CD14-positive monocyte (primary cell): Measurements from ENCODE around the gene WDR20. TPM values are rescaled to one million over a fixed set of nuclear protein-coding genes. Genes with fewer than 3 reads are reported as not detected.

Source experiments
- DNase-seq, 3 donors: peaks; one replicate each; pipeline ENCODE4 v3.0.0-alpha.2; 2011 to 2022
- H2AFZ ChIP-seq: 2 replicates; pipeline ENCODE4 v1.6.0; 2012; ENCODE audit warnings: mild to moderate bottlenecking, low read depth, low read length, inconsistent platforms; ENCODE audit not compliant: insufficient read depth, poor library complexity, severe bottlenecking
- H3K27ac ChIP-seq, 2 donors: 1 replicate in 1 of 2; 2 replicates in 1 of 2; pipeline ENCODE4 v1.5.1; 2012 to 2013; ENCODE audit warnings: low read length in 2 of 2, control low read depth in 1 of 2, inconsistent platforms in 1 of 2, low read depth in 1 of 2, mild to moderate bottlenecking in 1 of 2
- H3K27me3 ChIP-seq, 2 donors: one replicate each; pipeline versions ENCODE4 v1.6.0 to v1.6.1; 2011 to 2013; ENCODE audit warnings: low read length in 2 of 2; ENCODE audit not compliant: control insufficient read depth in 2 of 2, insufficient read depth in 2 of 2
- H3K36me3 ChIP-seq, 2 donors: replicated peaks in 1 of 2; 1 replicate in 1 of 2; 2 replicates in 1 of 2; pipeline versions ENCODE4 v1.5.1 to v1.6.1; 2012 to 2013; ENCODE audit warnings: low read length in 2 of 2, control low read depth in 1 of 2, inconsistent platforms in 1 of 2, mild to moderate bottlenecking in 1 of 2; ENCODE audit not compliant: insufficient read depth in 2 of 2, control insufficient read depth in 1 of 2
- H3K4me1 ChIP-seq, 2 donors: 1 replicate in 1 of 2; 2 replicates in 1 of 2; pipeline versions ENCODE4 v1.5.1 to v1.6.1; 2012 to 2013; ENCODE audit warnings: low read length in 2 of 2, control low read depth in 1 of 2, inconsistent platforms in 1 of 2, mild to moderate bottlenecking in 1 of 2, moderate library complexity in 1 of 2; ENCODE audit not compliant: insufficient read depth in 2 of 2, control insufficient read depth in 1 of 2
- H3K4me2 ChIP-seq: replicated peaks from 2 replicates; pipeline ENCODE3; 2012; ENCODE audit warnings: low read length, moderate library complexity, mild to moderate bottlenecking; ENCODE audit not compliant: poor library complexity, severe bottlenecking; ENCODE audit errors: extremely low read depth
- H3K4me3 ChIP-seq, 3 experiments: fragments of 200-600 bp in 1 of 3; sonication (generic) in 1 of 3; replicated peaks in 1 of 3; 1 replicate in 2 of 3; 2 replicates in 1 of 3; pipeline ENCODE4 v1.5.1; 2011 to 2013; ENCODE audit warnings: low read length in 3 of 3, mild to moderate bottlenecking in 3 of 3, control low read depth in 2 of 3, low read depth in 2 of 3, inconsistent platforms in 1 of 3, moderate library complexity in 1 of 3
- H3K79me2 ChIP-seq: 2 replicates; pipeline ENCODE4 v1.6.0; 2012; ENCODE audit warnings: mild to moderate bottlenecking, control low read depth, inconsistent platforms, low read length, moderate library complexity; ENCODE audit not compliant: insufficient read depth
- H3K9ac ChIP-seq: 2 replicates; pipeline ENCODE4 v1.6.0; 2017; ENCODE audit warnings: low read length, mild to moderate bottlenecking; ENCODE audit not compliant: insufficient read depth, poor library complexity, severe bottlenecking
- H3K9me3 ChIP-seq, 2 donors: replicated peaks in 1 of 2; 1 replicate in 1 of 2; 2 replicates in 1 of 2; pipeline versions ENCODE4 v1.5.1 to v1.6.1; 2012 to 2013; ENCODE audit warnings: low read length in 2 of 2, control low read depth in 1 of 2; ENCODE audit not compliant: control insufficient read depth in 1 of 2, insufficient read depth in 1 of 2
- H4K20me1 ChIP-seq: 2 replicates; pipeline ENCODE4 v1.6.0; 2012; ENCODE audit warnings: mild to moderate bottlenecking, low read length, control low read depth, moderate library complexity; ENCODE audit not compliant: insufficient read depth
- H3K27ac Mint-ChIP-seq, 7 donors: one replicate each; pipeline ENCODE4 v1.8.0; 2020; ENCODE audit warnings: mild to moderate bottlenecking in 7 of 7, mixed read lengths in 7 of 7, moderate library complexity in 6 of 7, inconsistent platforms in 2 of 7
- H3K27me3 Mint-ChIP-seq, 3 donors: one replicate each; pipeline ENCODE4 v1.8.0; 2021 to 2022; ENCODE audit warnings: low read depth in 3 of 3, mild to moderate bottlenecking in 3 of 3, mixed read lengths in 3 of 3, moderate library complexity in 3 of 3, inconsistent platforms in 1 of 3
- H3K36me3 Mint-ChIP-seq, 2 donors: one replicate each; pipeline ENCODE4 v1.8.0; 2020; ENCODE audit warnings: mixed read lengths in 2 of 2, inconsistent platforms in 1 of 2, mild to moderate bottlenecking in 1 of 2
- H3K4me1 Mint-ChIP-seq: one replicate; pipeline ENCODE4 v1.8.0; 2020; ENCODE audit warnings: mild to moderate bottlenecking, mixed read lengths
- H3K4me3 Mint-ChIP-seq, 2 donors: one replicate each; pipeline ENCODE4 v1.8.0; 2020; ENCODE audit warnings: mild to moderate bottlenecking in 2 of 2, mixed read lengths in 2 of 2, moderate library complexity in 1 of 2
- H3K9me3 Mint-ChIP-seq, 7 donors: one replicate each; pipeline ENCODE4 v1.8.0; 2020 to 2022; ENCODE audit warnings: mixed read lengths in 7 of 7, mild to moderate bottlenecking in 6 of 7, moderate library complexity in 6 of 7, inconsistent platforms in 2 of 7
- WGBS: methylation state at CpG from one replicate; pipeline ENCODE4 v1.1.5; 2013; ENCODE audit warnings: missing lambda C conversion rate; ENCODE audit not compliant: insufficient coverage; 5-methylcytosine and 5-hydroxymethylcytosine counted together
- intact Hi-C, 2 donors: fragments of 100-400 bp; cut with micrococcal nuclease; formaldehyde crosslinking; loops; one replicate each; pipeline versions ENCODE4 v1.15.0 to v1.15.1; 2023
- polyA plus RNA-seq, 3 donors: library from polyadenylated mRNA; depleted of rRNA in 1 of 3; unstranded in 2 of 3; stranded (reverse) in 1 of 3; fragments of 300-500 nt in 2 of 3; fragments of >200 nt in 1 of 3; fragmentation: Illumina TruSeq in 2 of 3; gene quantifications; 1 replicate in 2 of 3; 2 replicates in 1 of 3; pipeline ENCODE4 v1.2.3, GENCODE V29; 2012 to 2021
- TF ChIP-seq, protein P1 (sequence below): fragments of 200-600 bp; IDR thresholded peaks from one replicate; pipeline ENCODE4 v1.8.0; 2022; ENCODE audit warnings: antibody characterized with exemption, mild to moderate bottlenecking

The WDR20 gene
- polyA plus RNA-seq, 3 donors, result 7.4 to 13.3 (median 9.0) TPM

DNA sequence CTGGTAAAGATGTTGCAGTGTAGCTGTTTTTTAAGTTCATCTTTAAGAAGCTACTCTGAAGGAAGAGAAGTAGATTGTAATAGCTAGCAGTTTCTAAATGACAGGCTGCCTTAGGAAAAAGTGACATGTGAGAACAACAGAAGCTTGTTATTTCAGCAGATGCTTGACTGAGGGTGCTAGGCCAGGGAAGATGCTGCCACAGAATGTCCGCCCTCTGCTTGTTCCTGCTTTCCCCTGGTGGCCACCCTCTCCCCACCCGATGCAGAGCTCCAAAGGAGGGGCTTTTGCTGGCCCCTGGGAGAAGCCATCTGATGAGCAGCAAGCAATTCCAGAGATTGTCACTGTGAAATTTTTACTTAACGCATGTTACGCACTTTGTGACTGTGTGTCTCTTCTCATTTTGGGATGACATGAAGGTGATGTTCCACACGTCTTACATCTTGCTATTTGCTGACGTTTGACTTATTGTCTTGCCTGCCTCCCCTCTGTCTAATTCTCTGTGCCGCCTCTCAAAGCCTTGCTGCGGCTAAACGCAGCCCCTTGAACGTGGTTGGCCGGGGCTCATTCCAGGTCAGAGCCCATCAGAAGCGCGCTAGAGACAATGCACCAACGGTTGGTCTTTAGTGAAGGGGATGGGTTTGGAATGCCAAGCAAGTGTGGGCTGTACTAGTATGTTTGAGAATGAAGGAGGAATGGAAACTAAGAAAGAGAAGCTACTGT, 44.8 kb downstream of the WDR20 start:
- Mint-ChIP-seq H3K27me3 (no peaks in the 10 kb centered on the region), H3K4me1 (peaks cover 6% of the 10 kb centered on the region), H3K27ac (peak overlapping the region in 5 of 7 donors; percentile 7 to 46 (median 38)), H3K4me3 (no peak overlapping the region), H3K36me3 (peaks cover 10 to 12% of the 10 kb centered on the region in 2 donors), H3K9me3 (no peaks in the 10 kb centered on the region)
- TF ChIP-seq, protein P1, sequence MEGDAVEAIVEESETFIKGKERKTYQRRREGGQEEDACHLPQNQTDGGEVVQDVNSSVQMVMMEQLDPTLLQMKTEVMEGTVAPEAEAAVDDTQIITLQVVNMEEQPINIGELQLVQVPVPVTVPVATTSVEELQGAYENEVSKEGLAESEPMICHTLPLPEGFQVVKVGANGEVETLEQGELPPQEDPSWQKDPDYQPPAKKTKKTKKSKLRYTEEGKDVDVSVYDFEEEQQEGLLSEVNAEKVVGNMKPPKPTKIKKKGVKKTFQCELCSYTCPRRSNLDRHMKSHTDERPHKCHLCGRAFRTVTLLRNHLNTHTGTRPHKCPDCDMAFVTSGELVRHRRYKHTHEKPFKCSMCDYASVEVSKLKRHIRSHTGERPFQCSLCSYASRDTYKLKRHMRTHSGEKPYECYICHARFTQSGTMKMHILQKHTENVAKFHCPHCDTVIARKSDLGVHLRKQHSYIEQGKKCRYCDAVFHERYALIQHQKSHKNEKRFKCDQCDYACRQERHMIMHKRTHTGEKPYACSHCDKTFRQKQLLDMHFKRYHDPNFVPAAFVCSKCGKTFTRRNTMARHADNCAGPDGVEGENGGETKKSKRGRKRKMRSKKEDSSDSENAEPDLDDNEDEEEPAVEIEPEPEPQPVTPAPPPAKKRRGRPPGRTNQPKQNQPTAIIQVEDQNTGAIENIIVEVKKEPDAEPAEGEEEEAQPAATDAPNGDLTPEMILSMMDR, result no peak
- no peak for DNase-seq
- 92% methylated on average over 14 of the region's 14 CpGs for WGBS
- H3K27me3 ChIP-seq, result no peaks in the 10 kb centered on the region
- intact Hi-C loops, result no loop called here
- H3K9ac ChIP-seq, result no peak overlapping the region
- H3K79me2 ChIP-seq, result peaks cover 90% of the 10 kb centered on the region
- peaks cover 0 to 10% of the 10 kb centered on the region in 2 donors for H3K36me3 ChIP-seq
- H3K4me2 ChIP-seq, result no peak overlapping the region
- H3K9me3 ChIP-seq, result no peaks in the 10 kb centered on the region
- H3K4me3 ChIP-seq, result no peak overlapping the region
- no peak overlapping the region for H3K27ac ChIP-seq
- H2AFZ ChIP-seq, result no peak overlapping the region
- H4K20me1 ChIP-seq, result peaks cover 99% of the 10 kb centered on the region
- no peaks in the 10 kb centered on the region for H3K4me1 ChIP-seq

DNA sequence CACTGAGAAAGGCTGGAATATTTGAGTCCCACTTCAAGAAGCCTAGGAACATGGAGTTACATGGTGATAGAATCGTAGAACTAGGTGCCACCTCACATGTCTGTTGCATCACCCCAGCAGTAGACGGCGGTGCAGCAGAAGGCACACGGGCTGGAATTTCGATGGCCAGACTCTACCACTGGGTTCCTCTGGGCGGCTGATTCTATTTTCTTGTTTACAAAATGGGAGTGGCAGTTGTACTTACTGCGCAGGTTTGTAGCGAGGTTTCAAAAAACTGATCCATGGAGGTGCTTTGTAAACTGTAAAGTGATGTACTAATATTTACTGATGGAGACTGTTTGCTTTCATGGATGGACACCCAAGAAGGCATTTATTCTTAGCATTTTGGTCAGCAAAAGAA, 45.7 kb downstream of the WDR20 start:
- H2AFZ ChIP-seq, result no peak overlapping the region
- H3K79me2 ChIP-seq, result peaks cover 90% of the 10 kb centered on the region
- intact Hi-C loops, result no loop called here
- TF ChIP-seq, protein P1, result no peak
- no peak for DNase-seq
- H3K4me2 ChIP-seq, result no peak overlapping the region
- Mint-ChIP-seq H3K27ac (no peak overlapping the region), H3K4me1 (peaks cover 6% of the 10 kb centered on the region), H3K36me3 (peaks cover 8 to 9% of the 10 kb centered on the region in 2 donors), H3K9me3 (no peaks in the 10 kb centered on the region), H3K4me3 (no peak overlapping the region), H3K27me3 (no peaks in the 10 kb centered on the region)
- peaks cover 0 to 6% of the 10 kb centered on the region in 2 donors for H3K36me3 ChIP-seq
- H4K20me1 ChIP-seq, result peaks cover 99% of the 10 kb centered on the region
- H3K27ac ChIP-seq, result no peak overlapping the region
- H3K9me3 ChIP-seq, result no peaks in the 10 kb centered on the region
- no peak overlapping the region for H3K4me3 ChIP-seq
- WGBS, result 83% methylated on average over 8 of the region's 8 CpGs
- no peaks in the 10 kb centered on the region for H3K27me3 ChIP-seq
- no peaks in the 10 kb centered on the region for H3K4me1 ChIP-seq
- no peak overlapping the region for H3K9ac ChIP-seq
